SK-N-SH treated with all-trans-retinoic acid at 6 μM for 48 hours (cell line): Measurements from ENCODE around the gene RTN1.

Source experiments
- ARNTL ChIP-seq: fragments of 450-650 bp; formaldehyde crosslinking; IDR thresholded peaks from 2 replicates; pipeline ENCODE4 v1.5.0; 2020; ENCODE audit warnings: low read depth, mild to moderate bottlenecking, moderate library complexity, borderline replicate concordance
- GLIS3 ChIP-seq: fragments of 250-450 bp; sonication (Bioruptor Pico); IDR thresholded peaks from 2 replicates; pipeline ENCODE4 v1.5.0; 2020; ENCODE audit warnings: mild to moderate bottlenecking, moderate library complexity
- PPARA ChIP-seq: fragments of 250-450 bp; sonication (Bioruptor Pico); IDR thresholded peaks from 2 replicates; pipeline ENCODE4 v1.5.0; 2020; ENCODE audit warnings: mild to moderate bottlenecking, borderline replicate concordance
- RARB ChIP-seq: fragments of 250-450 bp; sonication (Bioruptor Pico); IDR thresholded peaks from 2 replicates; pipeline ENCODE4 v1.8.0; 2021; ENCODE audit warnings: mild to moderate bottlenecking, moderate library complexity
- SNAI2 ChIP-seq: fragments of 250-450 bp; sonication (Bioruptor Pico); IDR thresholded peaks from 2 replicates; pipeline ENCODE4 v1.5.0; 2020; ENCODE audit warnings: mild to moderate bottlenecking, moderate library complexity
- TOX ChIP-seq: fragments of 250-450 bp; sonication (Bioruptor Pico); IDR thresholded peaks from 2 replicates; pipeline ENCODE4 v1.8.0; 2021; ENCODE audit warnings: mild to moderate bottlenecking, moderate library complexity, borderline replicate concordance
- ZFP3 ChIP-seq: fragments of 250-450 bp; sonication (Bioruptor Pico); IDR thresholded peaks from 2 replicates; pipeline ENCODE4 v1.5.0; 2020; ENCODE audit warnings: mild to moderate bottlenecking, moderate library complexity
- ZNF565 ChIP-seq: fragments of 450-650 bp; formaldehyde crosslinking; conservative IDR thresholded peaks from 2 replicates; pipeline ENCODE4 v1.5.0; 2020; ENCODE audit warnings: low read depth, mild to moderate bottlenecking, moderate library complexity
- ZNF8 ChIP-seq: fragments of 450-650 bp; formaldehyde crosslinking; IDR thresholded peaks from 2 replicates; pipeline ENCODE4 v1.5.0; 2020; ENCODE audit warnings: mild to moderate bottlenecking, moderate library complexity
- TF ChIP-seq, protein P1 (sequence below): fragments of 250-450 bp; sonication (Bioruptor Pico); IDR thresholded peaks from 2 replicates; pipeline ENCODE4 v1.8.0; 2020; ENCODE audit warnings: mild to moderate bottlenecking, moderate library complexity, borderline replicate concordance
- TF ChIP-seq, protein P2 (sequence below): fragments of 250-450 bp; sonication (Bioruptor Pico); IDR thresholded peaks from 2 replicates; pipeline ENCODE4 v1.5.1; 2020; ENCODE audit warnings: low read depth, mild to moderate bottlenecking, moderate library complexity
- TF ChIP-seq, protein P3 (sequence below): fragments of 250-450 bp; sonication (Bioruptor Pico); IDR thresholded peaks from 2 replicates; pipeline ENCODE4 v1.5.0; 2020; ENCODE audit warnings: mild to moderate bottlenecking, moderate library complexity

- no peak for TF ChIP-seq TOX
- TF ChIP-seq ARNTL (CRISPR knock-in tag): no peak
- TF ChIP-seq, protein P1, sequence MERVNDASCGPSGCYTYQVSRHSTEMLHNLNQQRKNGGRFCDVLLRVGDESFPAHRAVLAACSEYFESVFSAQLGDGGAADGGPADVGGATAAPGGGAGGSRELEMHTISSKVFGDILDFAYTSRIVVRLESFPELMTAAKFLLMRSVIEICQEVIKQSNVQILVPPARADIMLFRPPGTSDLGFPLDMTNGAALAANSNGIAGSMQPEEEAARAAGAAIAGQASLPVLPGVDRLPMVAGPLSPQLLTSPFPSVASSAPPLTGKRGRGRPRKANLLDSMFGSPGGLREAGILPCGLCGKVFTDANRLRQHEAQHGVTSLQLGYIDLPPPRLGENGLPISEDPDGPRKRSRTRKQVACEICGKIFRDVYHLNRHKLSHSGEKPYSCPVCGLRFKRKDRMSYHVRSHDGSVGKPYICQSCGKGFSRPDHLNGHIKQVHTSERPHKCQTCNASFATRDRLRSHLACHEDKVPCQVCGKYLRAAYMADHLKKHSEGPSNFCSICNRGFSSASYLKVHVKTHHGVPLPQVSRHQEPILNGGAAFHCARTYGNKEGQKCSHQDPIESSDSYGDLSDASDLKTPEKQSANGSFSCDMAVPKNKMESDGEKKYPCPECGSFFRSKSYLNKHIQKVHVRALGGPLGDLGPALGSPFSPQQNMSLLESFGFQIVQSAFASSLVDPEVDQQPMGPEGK (CRISPR knock-in tag): no peak
- no peak for TF ChIP-seq ZNF565 (CRISPR knock-in tag)
- TF ChIP-seq GLIS3: no peak
- TF ChIP-seq, protein P2, sequence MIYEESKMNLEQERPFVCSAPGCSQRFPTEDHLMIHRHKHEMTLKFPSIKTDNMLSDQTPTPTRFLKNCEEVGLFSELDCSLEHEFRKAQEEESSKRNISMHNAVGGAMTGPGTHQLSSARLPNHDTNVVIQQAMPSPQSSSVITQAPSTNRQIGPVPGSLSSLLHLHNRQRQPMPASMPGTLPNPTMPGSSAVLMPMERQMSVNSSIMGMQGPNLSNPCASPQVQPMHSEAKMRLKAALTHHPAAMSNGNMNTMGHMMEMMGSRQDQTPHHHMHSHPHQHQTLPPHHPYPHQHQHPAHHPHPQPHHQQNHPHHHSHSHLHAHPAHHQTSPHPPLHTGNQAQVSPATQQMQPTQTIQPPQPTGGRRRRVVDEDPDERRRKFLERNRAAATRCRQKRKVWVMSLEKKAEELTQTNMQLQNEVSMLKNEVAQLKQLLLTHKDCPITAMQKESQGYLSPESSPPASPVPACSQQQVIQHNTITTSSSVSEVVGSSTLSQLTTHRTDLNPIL (CRISPR knock-in tag): no peak
- TF ChIP-seq PPARA (CRISPR knock-in tag): no peak
- no peak for TF ChIP-seq ZFP3 (CRISPR knock-in tag)
- TF ChIP-seq RARB (CRISPR knock-in tag): no peak
- TF ChIP-seq SNAI2: no peak
- TF ChIP-seq, protein P3, sequence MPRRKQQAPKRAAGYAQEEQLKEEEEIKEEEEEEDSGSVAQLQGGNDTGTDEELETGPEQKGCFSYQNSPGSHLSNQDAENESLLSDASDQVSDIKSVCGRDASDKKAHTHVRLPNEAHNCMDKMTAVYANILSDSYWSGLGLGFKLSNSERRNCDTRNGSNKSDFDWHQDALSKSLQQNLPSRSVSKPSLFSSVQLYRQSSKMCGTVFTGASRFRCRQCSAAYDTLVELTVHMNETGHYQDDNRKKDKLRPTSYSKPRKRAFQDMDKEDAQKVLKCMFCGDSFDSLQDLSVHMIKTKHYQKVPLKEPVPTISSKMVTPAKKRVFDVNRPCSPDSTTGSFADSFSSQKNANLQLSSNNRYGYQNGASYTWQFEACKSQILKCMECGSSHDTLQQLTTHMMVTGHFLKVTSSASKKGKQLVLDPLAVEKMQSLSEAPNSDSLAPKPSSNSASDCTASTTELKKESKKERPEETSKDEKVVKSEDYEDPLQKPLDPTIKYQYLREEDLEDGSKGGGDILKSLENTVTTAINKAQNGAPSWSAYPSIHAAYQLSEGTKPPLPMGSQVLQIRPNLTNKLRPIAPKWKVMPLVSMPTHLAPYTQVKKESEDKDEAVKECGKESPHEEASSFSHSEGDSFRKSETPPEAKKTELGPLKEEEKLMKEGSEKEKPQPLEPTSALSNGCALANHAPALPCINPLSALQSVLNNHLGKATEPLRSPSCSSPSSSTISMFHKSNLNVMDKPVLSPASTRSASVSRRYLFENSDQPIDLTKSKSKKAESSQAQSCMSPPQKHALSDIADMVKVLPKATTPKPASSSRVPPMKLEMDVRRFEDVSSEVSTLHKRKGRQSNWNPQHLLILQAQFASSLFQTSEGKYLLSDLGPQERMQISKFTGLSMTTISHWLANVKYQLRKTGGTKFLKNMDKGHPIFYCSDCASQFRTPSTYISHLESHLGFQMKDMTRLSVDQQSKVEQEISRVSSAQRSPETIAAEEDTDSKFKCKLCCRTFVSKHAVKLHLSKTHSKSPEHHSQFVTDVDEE (CRISPR knock-in tag): no peak
- no peak for TF ChIP-seq ZNF8 (CRISPR knock-in tag)
Measured at GRCh38 chr14:59863806-59864525, 6.6 kb downstream of the RTN1 start.
